Stimulated activated CD4-positive, alpha-beta T cell treated with anti-CD3 and anti-CD28 coated beads, Interleukin-2, amount 100 ng/mL, for 48 hours (primary cell): ENCODE data around the gene RYR1.
A peak's percentile ranks its signal among the peaks of the same experiment; 100 is the strongest.
"Not testable (repeated sequence)": the region's sequence is repeated elsewhere in the genome, so short reads cannot be mapped to it uniquely, and the experiment has no call there.

Experiments used
- DNase-seq, 2 donors: peaks; one replicate each; pipeline ENCODE4 v3.0.0-alpha.2; 2020

RYR1 gene

GRCh38 chr19:38626401-38626800 is 192.9 kb downstream of the RYR1 start:
- DNase-seq, result no peak

- DNase-seq, result no peak
Observed at GRCh38 chr19:38629568-38629967, 196.1 kb downstream of the RYR1 start.

DNA sequence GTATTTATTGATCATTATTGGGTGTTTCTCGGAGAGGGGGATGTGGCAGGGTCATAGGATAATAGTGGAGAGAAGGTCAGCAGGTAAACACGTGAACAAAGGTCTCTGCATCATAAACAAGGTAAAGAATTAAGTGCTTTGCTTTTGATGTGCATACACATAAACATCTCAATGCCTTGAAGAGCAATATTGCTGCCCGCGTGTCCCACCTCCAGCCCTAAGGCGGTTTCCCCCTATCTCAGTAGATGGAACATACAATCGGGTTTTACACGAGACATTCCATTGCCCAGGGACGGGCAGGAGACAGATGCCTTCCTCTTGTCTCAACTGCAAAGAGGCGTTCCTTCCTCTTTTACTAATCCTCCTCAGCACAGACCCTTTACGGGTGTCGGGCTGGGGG is 197.8 kb downstream of the RYR1 start:
- not testable (repeated sequence) for DNase-seq

DNA sequence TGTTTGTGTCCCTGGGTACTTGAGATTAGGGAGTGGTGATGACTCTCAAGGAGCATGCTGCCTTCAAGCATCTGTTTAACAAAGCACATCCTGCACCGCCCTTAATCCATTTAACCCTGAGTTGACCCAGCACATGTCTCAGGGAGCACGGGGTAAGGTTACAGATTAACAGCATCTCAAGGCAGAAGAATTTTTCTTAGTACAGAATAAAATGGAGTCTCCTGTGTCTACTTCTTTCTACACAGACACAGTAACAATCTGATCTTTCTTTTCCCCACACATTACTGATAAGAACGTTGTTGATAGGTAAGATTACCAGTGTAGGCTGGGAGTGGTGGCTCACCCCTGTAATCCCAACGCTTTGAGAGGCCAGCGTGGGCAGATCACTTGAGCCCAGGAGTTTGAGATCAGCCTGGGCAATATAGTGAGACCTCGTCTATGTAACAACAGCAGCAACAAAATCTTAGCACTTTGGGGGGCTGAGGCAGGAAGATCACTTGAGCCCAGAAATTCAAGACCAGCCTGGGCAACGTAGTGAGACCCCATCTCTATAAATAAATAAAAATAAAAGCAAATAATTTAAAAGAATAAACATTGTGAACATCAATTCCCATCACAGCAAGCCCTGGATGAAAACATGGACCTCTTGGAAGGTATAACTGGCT is 198.5 kb downstream of the RYR1 start:
- not testable (repeated sequence) for DNase-seq

DNA sequence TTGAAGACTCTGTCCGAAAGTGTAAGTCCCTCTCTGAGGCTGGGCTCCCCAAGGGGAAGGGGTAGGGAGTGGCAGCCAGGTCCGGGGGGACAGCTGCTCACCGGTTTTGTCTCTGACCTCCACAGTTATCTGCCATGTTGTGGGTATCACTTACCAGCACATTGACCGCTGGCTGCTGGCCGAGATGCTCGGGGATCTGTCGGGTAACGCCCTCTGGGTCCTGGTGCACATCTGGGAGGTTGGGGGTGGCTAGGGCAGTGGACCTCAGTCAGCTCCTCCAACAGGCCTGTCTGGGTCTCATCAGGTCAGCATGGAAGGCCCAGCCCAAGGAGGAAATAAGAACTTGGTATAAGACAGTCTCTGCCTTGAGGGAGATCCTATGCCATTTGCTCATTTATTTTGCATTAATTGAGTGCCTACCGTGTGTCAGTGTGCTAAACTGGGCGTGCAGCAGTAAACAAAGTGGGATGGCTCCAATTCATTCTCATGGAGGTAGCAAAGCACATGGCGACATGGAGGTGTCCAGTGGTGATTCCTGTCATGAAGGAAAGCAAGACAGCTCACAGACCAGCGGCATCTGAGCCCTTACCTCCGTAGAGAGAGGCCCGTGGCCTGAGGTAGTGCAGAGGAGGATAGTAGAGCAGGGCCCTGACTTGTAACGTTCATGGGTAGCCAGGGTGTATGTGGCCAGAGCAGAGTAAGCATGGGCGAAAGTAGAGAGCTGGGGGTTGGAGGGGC is 199.2 kb downstream of the RYR1 start:
- no peak for DNase-seq

DNA sequence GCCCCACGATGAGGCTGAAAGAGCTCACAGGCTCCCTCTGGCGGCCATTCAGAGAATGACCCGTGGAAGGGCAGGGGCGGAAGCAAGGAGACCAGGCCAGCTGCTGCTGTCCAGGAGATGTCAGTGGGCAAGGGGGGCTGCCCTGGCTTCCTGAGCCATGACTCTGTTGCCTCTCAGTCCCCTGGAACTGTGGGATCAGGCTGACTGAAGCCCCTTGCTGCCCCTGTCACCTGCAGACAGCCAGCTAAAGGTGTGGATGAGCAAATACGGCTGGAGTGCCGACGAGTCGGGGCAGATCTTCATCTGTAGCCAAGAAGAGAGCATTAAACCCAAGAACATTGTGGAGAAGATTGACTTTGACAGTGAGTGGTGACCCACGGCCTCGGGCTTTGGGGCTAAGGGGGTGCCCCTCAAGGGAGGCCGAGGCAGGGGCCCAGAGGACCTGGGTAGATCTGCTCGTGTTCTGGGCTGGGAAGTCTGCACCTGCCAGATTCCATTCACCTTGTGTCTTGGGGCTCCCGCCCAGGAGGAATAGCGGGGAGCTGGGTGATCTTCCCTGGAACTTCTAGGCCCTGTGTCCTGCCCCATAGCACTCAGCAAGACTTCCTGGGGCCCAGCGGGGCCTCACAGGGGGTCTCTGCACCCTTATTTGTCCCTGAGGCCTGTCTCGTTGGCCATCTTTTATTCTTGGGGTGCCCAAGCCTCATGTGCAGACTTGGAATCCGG is 201.4 kb downstream of the RYR1 start:
- peak; percentile 74 to 78 for DNase-seq

- no peak for DNase-seq
Observed at GRCh38 chr19:38635483-38636399, 202.2 kb downstream of the RYR1 start.
